HG02642 (cell line): ENCODE data around the gene PYGM.
A peak's percentile ranks its signal among the peaks of the same experiment; 100 is the strongest.

Experiments
- ATAC-seq: cut with Tn5 transposase; IDR thresholded peaks from one replicate; pipeline ENCODE4 v1.9.1; 2021; ENCODE audit warnings: mild to moderate bottlenecking; ENCODE audit not compliant: unreplicated experiment, poor library complexity

PYGM gene

GRCh38 chr11:64759722-64760719 is at the start of gene PYGM:
Gene PYGM, minus strand, starts transcription at chr11:64759974. Its CDS starts 76 bp downstream, at chr11:64759898.
- no peak for ATAC-seq

- ATAC-seq, result no peak
Measured at GRCh38 chr11:64805481-64805880, 45.7 kb upstream of the PYGM start.

GRCh38 chr11:64804346-64805210 is 44.8 kb upstream of the PYGM start:
- no peak for ATAC-seq

- no peak for ATAC-seq
Measured at GRCh38 chr11:64803846-64804345, 44.1 kb upstream of the PYGM start.

- ATAC-seq, result peak; percentile 73
Measured at GRCh38 chr11:64803158-64803845, 43.5 kb upstream of the PYGM start, which contains the start of gene MAP4K2. Gene MAP4K2, minus strand, starts transcription at chr11:64803214. Its CDS starts 65 bp downstream, at chr11:64803149.

- ATAC-seq, result peak; percentile 19
Measured at GRCh38 chr11:64802370-64803157, 42.8 kb upstream of the PYGM start.

- ATAC-seq, result no peak
Measured at GRCh38 chr11:64801561-64802369, 42.0 kb upstream of the PYGM start.

GRCh38 chr11:64801158-64801464 is 41.3 kb upstream of the PYGM start:
- no peak for ATAC-seq

- ATAC-seq, result no peak
Measured at GRCh38 chr11:64800303-64801157, 40.8 kb upstream of the PYGM start.

- ATAC-seq, result no peak
Measured at GRCh38 chr11:64799623-64800302, 40.0 kb upstream of the PYGM start.

- no peak for ATAC-seq
Measured at GRCh38 chr11:64799256-64799622, 39.5 kb upstream of the PYGM start.

- no peak for ATAC-seq
Measured at GRCh38 chr11:64796757-64797541, 37.2 kb upstream of the PYGM start.

GRCh38 chr11:64796047-64796756 is 36.4 kb upstream of the PYGM start:
- ATAC-seq, result no peak

- ATAC-seq, result no peak
Measured at GRCh38 chr11:64794526-64794925, 34.8 kb upstream of the PYGM start.

GRCh38 chr11:64793271-64794160 is 33.7 kb upstream of the PYGM start:
- ATAC-seq, result no peak
